ENCODE data around the gene TTC34.
"Not testable (repeated sequence)": the region's sequence is repeated elsewhere in the genome, so short reads cannot be mapped to it uniquely, and the experiment has no call there.

DNA sequence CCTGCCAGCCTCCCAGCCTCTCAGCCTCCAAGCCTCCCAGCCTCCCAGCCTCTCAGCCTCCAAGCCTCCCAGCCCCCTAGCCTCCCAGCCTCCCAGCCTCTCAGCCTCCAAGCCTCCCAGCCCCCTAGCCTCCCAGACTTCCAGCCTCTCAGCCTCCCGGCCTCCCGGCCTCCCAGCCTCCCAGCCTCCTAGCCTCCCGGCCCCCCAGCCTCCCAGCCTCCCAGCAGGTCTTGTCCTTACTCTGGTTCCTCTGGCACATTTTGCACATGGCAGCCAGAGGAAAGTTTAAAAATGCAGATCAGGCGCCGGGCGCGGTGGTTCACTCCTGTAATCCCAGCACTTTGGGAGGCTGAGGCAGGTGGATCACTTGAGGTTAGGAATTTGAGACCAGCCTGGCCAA is 2.5 kb downstream of the TTC34 start:
- not testable (repeated sequence) for TF ChIP-seq POLR2A (IDR thresholded peaks at IDR 0.05)
- TF ChIP-seq, protein P1, sequence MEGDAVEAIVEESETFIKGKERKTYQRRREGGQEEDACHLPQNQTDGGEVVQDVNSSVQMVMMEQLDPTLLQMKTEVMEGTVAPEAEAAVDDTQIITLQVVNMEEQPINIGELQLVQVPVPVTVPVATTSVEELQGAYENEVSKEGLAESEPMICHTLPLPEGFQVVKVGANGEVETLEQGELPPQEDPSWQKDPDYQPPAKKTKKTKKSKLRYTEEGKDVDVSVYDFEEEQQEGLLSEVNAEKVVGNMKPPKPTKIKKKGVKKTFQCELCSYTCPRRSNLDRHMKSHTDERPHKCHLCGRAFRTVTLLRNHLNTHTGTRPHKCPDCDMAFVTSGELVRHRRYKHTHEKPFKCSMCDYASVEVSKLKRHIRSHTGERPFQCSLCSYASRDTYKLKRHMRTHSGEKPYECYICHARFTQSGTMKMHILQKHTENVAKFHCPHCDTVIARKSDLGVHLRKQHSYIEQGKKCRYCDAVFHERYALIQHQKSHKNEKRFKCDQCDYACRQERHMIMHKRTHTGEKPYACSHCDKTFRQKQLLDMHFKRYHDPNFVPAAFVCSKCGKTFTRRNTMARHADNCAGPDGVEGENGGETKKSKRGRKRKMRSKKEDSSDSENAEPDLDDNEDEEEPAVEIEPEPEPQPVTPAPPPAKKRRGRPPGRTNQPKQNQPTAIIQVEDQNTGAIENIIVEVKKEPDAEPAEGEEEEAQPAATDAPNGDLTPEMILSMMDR (IDR thresholded peaks at IDR 0.05 in 4 of 5, conservative IDR thresholded peaks at IDR 0.05 in 1 of 5) = not testable (repeated sequence)
